SU-DHL-6 (cell line): ENCODE data around the gene HNRNPM.

Source experiments
- H2AFZ ChIP-seq: fragments of 200-600 bp; sonication (generic); 2 replicates; pipeline ENCODE4 v1.6.1; 2014; ENCODE audit warnings: low read depth, mild to moderate bottlenecking, moderate library complexity, mixed read lengths, antibody characterized with exemption, low read length; ENCODE audit not compliant: severe bottlenecking
- H3F3A ChIP-seq: fragments of 200-600 bp; shearing (Covaris generic); 2 replicates; pipeline ENCODE4 v1.6.0; 2016; ENCODE audit warnings: antibody characterized with exemption, mild to moderate bottlenecking; ENCODE audit not compliant: insufficient read depth
- H3K27ac ChIP-seq: fragments of 200-600 bp; sonication (generic); 2 replicates; pipeline ENCODE4 v1.5.1; 2016; ENCODE audit warnings: low read depth, mild to moderate bottlenecking, low read length, moderate library complexity, mixed read lengths
- H3K27me3 ChIP-seq: fragments of 200-600 bp; sonication (generic), shearing (Covaris generic); 2 replicates; pipeline ENCODE4 v1.6.0; 2014; ENCODE audit warnings: mild to moderate bottlenecking, low read length
- H3K36me3 ChIP-seq: fragments of 200-600 bp; sonication (generic); 2 replicates; pipeline ENCODE4 v1.6.1; 2014; ENCODE audit warnings: mild to moderate bottlenecking, low read length, mixed read lengths
- H3K4me2 ChIP-seq: fragments of 300-600, 200-600 bp; shearing (Covaris generic), sonication (generic); 2 replicates; pipeline ENCODE4 v1.6.0; 2014; ENCODE audit warnings: low read length, low read depth, mild to moderate bottlenecking; ENCODE audit not compliant: poor library complexity, severe bottlenecking
- H3K4me3 ChIP-seq: fragments of 200-600 bp; sonication (generic); 2 replicates; pipeline ENCODE4 v1.5.1; 2014; ENCODE audit warnings: antibody characterized with exemption, low read length, mild to moderate bottlenecking, mixed read lengths; ENCODE audit not compliant: insufficient read depth, poor library complexity, severe bottlenecking
- H3K79me2 ChIP-seq: fragments of 200-600 bp; sonication (generic); 2 replicates; pipeline ENCODE4 v1.6.1; 2014; ENCODE audit warnings: mild to moderate bottlenecking, low read length, moderate library complexity; ENCODE audit not compliant: insufficient read depth
- H3K9ac ChIP-seq: fragments of 200-600 bp; sonication (generic); 2 replicates; pipeline ENCODE4 v1.7.0; 2014; ENCODE audit warnings: mild to moderate bottlenecking, low read length
- H3K9me2 ChIP-seq: fragments of 200-600 bp; sonication (generic); replicated peaks from 2 replicates; pipeline ENCODE4 v1.6.1; 2014; ENCODE audit warnings: low read length; ENCODE audit not compliant: insufficient read depth
- H3K9me3 ChIP-seq: fragments of 200-600 bp; sonication (generic); 2 replicates; pipeline ENCODE4 v1.6.1; 2014; ENCODE audit warnings: low read length, mixed read lengths; ENCODE audit not compliant: insufficient read depth
- H4K20me1 ChIP-seq: fragments of 200-600 bp; sonication (generic); 2 replicates; pipeline ENCODE4 v1.6.1; 2014; ENCODE audit warnings: low read depth, mild to moderate bottlenecking, antibody characterized with exemption, low read length, moderate library complexity, mixed read lengths
- EZH2phosphoT487 ChIP-seq: fragments of 200-600 bp; sonication (generic), shearing (Covaris generic); conservative IDR thresholded peaks from 2 replicates; pipeline ENCODE4 v1.6.1; 2018; ENCODE audit warnings: mild to moderate bottlenecking, antibody characterized with exemption, low read length, moderate library complexity, mixed read lengths
- TF ChIP-seq, protein P1 (sequence below): fragments of 200-600 bp; sonication (generic); IDR thresholded peaks from one replicate; pipeline ENCODE4 v1.5.1; 2017; ENCODE audit warnings: antibody characterized with exemption, mild to moderate bottlenecking, low read length, moderate library complexity; ENCODE audit not compliant: insufficient read depth, poor library complexity, severe bottlenecking

HNRNPM gene

DNA sequence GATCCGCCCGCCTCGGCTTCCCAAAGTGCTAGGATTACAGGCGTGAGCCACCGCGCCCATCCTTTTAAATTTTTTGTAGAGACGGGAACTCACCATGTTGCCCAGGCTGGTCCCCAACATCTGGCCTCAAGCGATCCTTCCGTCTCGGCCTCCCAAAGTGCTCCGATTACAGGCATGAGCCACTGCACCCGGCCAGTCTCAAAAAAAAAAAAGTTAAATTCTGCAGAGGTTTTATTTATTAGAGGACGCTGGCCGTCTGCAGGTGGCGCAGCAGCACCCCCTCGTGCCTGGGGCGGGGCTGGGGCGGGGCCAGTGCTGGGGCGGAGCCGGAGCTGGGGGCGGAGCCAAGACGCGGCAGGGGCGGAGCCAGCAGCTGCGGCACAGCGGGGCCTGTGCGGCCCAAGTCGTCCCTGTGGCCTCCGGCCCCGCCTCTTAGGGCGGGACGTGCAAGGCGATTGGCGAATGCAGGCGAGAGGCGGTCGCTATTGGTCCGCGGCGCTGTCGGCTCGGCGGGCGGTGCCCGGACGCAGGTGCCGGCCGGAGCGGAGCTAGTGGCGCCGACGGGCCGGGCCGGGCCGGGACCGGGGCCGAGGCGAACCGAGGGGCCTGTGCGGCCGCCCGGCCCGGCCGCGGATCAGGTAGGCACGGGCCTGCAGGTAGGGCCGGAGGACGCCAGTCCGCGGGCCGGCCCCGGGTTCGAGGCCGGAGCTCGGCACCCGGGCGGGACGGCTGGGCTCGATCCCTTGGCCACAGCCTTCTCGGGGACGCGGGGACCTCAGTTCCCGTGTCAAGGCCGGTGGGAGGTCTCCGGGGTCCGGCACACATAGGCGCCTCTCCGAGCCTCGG, 31.8 kb upstream of the HNRNPM start, which contains the start of gene MARCHF2:
TSS of gene MARCHF2 (plus strand) at position 523 of the 846 bp plus-strand sequence. CDS start 8,536 bp downstream, outside the sequence.
- Histone ChIP-seq H3K4me3 (peak within 1 kb of the TSS; percentile 70), H3K27ac (no peak within 1 kb of the TSS), H3K9me3 (no peaks in the 10 kb centered on the region), H3K27me3 (no peaks in the 10 kb centered on the region), H3K9ac (peak within 1 kb of the TSS; percentile 68), H4K20me1 (no peaks in the 10 kb centered on the region), H3K79me2 (no peaks in the 10 kb centered on the region), H3K9me2 (no peaks in the 10 kb centered on the region), H3F3A (no peaks in the 10 kb centered on the region), H3K4me2 (peak within 1 kb of the TSS; percentile 72), H3K36me3 (no peaks in the 10 kb centered on the region), H2AFZ (peak within 1 kb of the TSS; percentile 89)
- TF ChIP-seq, protein P1, sequence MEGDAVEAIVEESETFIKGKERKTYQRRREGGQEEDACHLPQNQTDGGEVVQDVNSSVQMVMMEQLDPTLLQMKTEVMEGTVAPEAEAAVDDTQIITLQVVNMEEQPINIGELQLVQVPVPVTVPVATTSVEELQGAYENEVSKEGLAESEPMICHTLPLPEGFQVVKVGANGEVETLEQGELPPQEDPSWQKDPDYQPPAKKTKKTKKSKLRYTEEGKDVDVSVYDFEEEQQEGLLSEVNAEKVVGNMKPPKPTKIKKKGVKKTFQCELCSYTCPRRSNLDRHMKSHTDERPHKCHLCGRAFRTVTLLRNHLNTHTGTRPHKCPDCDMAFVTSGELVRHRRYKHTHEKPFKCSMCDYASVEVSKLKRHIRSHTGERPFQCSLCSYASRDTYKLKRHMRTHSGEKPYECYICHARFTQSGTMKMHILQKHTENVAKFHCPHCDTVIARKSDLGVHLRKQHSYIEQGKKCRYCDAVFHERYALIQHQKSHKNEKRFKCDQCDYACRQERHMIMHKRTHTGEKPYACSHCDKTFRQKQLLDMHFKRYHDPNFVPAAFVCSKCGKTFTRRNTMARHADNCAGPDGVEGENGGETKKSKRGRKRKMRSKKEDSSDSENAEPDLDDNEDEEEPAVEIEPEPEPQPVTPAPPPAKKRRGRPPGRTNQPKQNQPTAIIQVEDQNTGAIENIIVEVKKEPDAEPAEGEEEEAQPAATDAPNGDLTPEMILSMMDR, result peak; percentile 44
- TF ChIP-seq EZH2phosphoT487, result no peak

DNA sequence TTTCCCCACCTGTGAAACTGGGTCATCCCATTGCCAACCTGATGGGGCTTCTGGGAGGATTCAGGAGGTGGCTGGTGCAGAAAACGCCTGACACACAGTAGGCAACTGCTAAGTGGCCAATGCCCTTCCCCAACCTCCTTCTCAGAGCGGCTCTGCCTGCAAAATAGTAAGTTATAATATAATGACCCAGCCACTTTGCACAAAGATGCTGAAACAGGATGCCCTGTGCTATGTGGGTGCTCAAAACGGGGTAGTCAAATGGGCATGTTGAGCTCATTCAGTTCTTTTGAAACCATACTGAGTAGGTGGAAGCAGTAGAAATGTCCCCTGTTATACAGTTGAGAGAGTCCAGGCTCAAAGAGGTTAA, 31.2 kb upstream of the HNRNPM start:
- Histone ChIP-seq H3F3A (no peaks in the 10 kb centered on the region), H3K4me3 (peak overlapping the region; percentile 70), H4K20me1 (no peaks in the 10 kb centered on the region), H3K4me2 (peak overlapping the region; percentile 72), H3K9me3 (no peaks in the 10 kb centered on the region), H3K27ac (no peak overlapping the region), H3K9ac (peak overlapping the region; percentile 68), H3K36me3 (no peaks in the 10 kb centered on the region), H2AFZ (peak overlapping the region; percentile 89), H3K9me2 (no peaks in the 10 kb centered on the region), H3K79me2 (no peaks in the 10 kb centered on the region), H3K27me3 (no peaks in the 10 kb centered on the region)
- TF ChIP-seq, protein P1, result no peak
- TF ChIP-seq EZH2phosphoT487, result no peak

DNA sequence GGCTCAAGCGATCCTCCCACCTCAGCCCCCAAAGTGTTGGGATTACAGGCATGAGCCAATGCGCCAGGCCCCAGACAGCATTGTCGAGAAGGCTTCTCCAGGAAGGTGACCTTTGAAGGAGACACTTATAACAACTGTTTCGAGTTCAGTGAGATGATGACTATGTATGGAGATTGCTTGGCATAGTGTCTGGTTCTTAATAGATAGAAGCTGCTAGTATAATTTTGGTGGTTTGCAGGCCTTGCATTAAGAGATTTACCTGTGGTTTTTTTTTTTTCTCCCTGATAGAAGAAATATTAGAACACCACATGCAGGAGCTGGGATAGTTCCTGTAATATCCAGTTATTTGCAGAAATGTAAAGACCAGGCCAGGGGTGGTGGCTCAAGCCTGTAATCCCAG, 28.0 kb upstream of the HNRNPM start:
- Histone ChIP-seq H3K27ac (no peak overlapping the region), H3K27me3 (no peaks in the 10 kb centered on the region), H3F3A (no peaks in the 10 kb centered on the region), H3K79me2 (no peaks in the 10 kb centered on the region), H3K9me2 (no peaks in the 10 kb centered on the region), H3K4me3 (no peak overlapping the region), H4K20me1 (no peaks in the 10 kb centered on the region), H2AFZ (no peak overlapping the region), H3K4me2 (no peak overlapping the region), H3K9ac (no peak overlapping the region), H3K9me3 (no peaks in the 10 kb centered on the region), H3K36me3 (no peaks in the 10 kb centered on the region)
- TF ChIP-seq, protein P1, result no peak
- no peak for TF ChIP-seq EZH2phosphoT487
